ENCODE data around the gene KCNN1. TPM values are rescaled to one million over a fixed set of nuclear protein-coding genes. Genes with fewer than 3 reads are reported as not detected.

Gene KCNN1
- total and polyA plus RNA-seq, 9 of the 15 experiments (the other 6 are each of a cell fraction or from before 2014, with no cell fraction given) = 0.01 to 6.2 (median 0.72) TPM

DNA sequence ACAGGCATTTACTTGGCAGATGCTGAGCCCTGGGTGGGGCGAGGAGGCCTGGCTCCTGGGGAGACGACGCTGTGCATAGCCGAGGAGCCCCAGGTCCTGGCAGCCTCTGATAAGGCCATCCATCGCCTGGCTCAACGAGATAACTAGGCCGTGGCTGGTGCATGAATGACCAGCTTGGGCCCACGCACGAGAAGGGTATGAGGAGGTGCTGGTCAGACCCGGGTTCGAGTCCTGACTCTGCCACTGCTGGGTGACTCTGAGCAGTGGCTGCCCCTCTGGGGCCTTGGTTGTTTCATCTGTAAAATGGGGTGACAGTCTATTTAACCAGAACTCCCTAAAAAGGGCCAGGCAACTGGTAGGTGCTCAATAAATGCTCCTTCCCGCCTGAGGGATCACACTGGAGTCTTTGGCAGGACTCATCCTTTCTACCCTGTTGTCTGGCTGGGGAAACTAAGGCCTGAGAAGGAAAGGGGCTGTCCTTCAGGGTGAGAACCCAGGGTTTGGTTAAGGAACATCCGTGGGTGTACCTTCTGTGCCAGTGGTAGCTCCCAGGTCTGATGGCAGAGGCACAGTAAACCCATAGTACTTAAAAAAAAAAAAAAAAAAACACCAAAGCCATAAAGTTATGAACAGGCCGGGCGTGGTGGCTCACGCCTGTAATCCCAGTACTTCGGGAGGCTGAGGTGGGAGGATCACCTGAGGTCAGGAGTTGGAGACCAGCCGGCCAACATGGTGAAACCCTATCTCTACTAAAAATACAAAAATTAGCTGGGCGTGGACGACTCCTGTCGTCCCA lies 33.0 kb downstream of the KCNN1 start (continued):
- TF ChIP-seq, protein P1, sequence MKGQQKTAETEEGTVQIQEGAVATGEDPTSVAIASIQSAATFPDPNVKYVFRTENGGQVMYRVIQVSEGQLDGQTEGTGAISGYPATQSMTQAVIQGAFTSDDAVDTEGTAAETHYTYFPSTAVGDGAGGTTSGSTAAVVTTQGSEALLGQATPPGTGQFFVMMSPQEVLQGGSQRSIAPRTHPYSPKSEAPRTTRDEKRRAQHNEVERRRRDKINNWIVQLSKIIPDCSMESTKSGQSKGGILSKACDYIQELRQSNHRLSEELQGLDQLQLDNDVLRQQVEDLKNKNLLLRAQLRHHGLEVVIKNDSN (CRISPR knock-in tag; IDR thresholded peaks at IDR 0.05) = no peak
- TF ChIP-seq MYNN (IDR thresholded peaks at IDR 0.05) (peak; percentile 88), MYNN (CRISPR knock-in tag; IDR thresholded peaks at IDR 0.05) (no peak), THRAP3 (IDR thresholded peaks at IDR 0.05; ENCODE audit: borderline replicate concordance) (0 out of 2 replicates have a peak, but pooled peaks have one; percentile 11), SNIP1 (IDR thresholded peaks at IDR 0.05; ENCODE audit: low read depth) (no peak), RFX5 (IDR thresholded peaks at IDR 0.05; ENCODE audit: low read depth, low read length) (no peak), CEBPB (tag; IDR thresholded peaks at IDR 0.05) (no peak), TBL1XR1 (IDR thresholded peaks at IDR 0.05; ENCODE audit: low read length in 2 of 2) (peak; percentile 66 to 83; a peak in 3 of 4 replicates), SP2 (IDR thresholded peaks at IDR 0.05; ENCODE audit: extremely low read depth, low read depth, low read length, poor library complexity, severe bottlenecking) (no peak), KDM5B (IDR thresholded peaks at IDR 0.05; ENCODE audit: insufficient replicate concordance, low read depth, low read length) (no peak), MXI1 (IDR thresholded peaks at IDR 0.05; ENCODE audit: low read depth, low read length) (peak; percentile 24; the same call in 1 of the 2 replicates), BHLHE40 (IDR thresholded peaks at IDR 0.05; ENCODE audit: low read length) (peak; percentile 76), HDAC1 (IDR thresholded peaks at IDR 0.05) (peak in 1 of 2 experiments; percentile 32; a peak in 1 of 4 replicates), GATA2 (CRISPR knock-in tag; IDR thresholded peaks at IDR 0.05) (peak; percentile 95), HCFC1 (IDR thresholded peaks at IDR 0.05; ENCODE audit: low read depth, low read length) (no peak), ESRRB (CRISPR knock-in tag; IDR thresholded peaks at IDR 0.05; ENCODE audit: borderline replicate concordance) (no peak), ZNF146 (CRISPR knock-in tag; IDR thresholded peaks at IDR 0.05; ENCODE audit: unreplicated experiment) (no peak), HIVEP1 (CRISPR knock-in tag; IDR thresholded peaks at IDR 0.05) (no peak)
- TF ChIP-seq, protein P2, sequence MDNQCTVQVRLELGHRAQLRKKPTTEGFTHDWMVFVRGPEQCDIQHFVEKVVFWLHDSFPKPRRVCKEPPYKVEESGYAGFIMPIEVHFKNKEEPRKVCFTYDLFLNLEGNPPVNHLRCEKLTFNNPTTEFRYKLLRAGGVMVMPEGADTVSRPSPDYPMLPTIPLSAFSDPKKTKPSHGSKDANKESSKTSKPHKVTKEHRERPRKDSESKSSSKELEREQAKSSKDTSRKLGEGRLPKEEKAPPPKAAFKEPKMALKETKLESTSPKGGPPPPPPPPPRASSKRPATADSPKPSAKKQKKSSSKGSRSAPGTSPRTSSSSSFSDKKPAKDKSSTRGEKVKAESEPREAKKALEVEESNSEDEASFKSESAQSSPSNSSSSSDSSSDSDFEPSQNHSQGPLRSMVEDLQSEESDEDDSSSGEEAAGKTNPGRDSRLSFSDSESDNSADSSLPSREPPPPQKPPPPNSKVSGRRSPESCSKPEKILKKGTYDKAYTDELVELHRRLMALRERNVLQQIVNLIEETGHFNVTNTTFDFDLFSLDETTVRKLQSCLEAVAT (IDR thresholded peaks at IDR 0.05) = no peak
- TF ChIP-seq, protein P3, sequence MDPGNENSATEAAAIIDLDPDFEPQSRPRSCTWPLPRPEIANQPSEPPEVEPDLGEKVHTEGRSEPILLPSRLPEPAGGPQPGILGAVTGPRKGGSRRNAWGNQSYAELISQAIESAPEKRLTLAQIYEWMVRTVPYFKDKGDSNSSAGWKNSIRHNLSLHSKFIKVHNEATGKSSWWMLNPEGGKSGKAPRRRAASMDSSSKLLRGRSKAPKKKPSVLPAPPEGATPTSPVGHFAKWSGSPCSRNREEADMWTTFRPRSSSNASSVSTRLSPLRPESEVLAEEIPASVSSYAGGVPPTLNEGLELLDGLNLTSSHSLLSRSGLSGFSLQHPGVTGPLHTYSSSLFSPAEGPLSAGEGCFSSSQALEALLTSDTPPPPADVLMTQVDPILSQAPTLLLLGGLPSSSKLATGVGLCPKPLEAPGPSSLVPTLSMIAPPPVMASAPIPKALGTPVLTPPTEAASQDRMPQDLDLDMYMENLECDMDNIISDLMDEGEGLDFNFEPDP (CRISPR knock-in tag; IDR thresholded peaks at IDR 0.05) = no peak
- TF ChIP-seq, protein P4, sequence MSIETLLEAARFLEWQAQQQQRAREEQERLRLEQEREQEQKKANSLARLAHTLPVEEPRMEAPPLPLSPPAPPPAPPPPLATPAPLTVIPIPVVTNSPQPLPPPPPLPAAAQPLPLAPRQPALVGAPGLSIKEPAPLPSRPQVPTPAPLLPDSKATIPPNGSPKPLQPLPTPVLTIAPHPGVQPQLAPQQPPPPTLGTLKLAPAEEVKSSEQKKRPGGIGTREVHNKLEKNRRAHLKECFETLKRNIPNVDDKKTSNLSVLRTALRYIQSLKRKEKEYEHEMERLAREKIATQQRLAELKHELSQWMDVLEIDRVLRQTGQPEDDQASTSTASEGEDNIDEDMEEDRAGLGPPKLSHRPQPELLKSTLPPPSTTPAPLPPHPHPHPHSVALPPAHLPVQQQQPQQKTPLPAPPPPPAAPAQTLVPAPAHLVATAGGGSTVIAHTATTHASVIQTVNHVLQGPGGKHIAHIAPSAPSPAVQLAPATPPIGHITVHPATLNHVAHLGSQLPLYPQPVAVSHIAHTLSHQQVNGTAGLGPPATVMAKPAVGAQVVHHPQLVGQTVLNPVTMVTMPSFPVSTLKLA (conservative IDR thresholded peaks at IDR 0.05) = peak in 1 of 2 experiments; percentile 23; a peak in 1 of 4 replicates

Measured in K562 (cell line).